HCT116 (cell line): Measurements from ENCODE around the gene ATOX1. TPM values are rescaled to one million over a fixed set of nuclear protein-coding genes. Genes with fewer than 3 reads are reported as not detected.

Experiments used
- ATAC-seq: fragments of 200-7000 bp; cut with Tn5 transposase; 2 replicates; pipeline ENCODE4 v1.9.1; 2020; ENCODE audit warnings: mild to moderate bottlenecking, moderate library complexity
- BruUV-seq: library from RNA; stranded (reverse); fragments of 400-500 nt; replicated peaks from 2 replicates; lab custom pipeline; 2021; lab: Mats Ljungman, UMichigan
- CTCF ChIA-PET: fragments of 300-600 bp; sonication (Branson Sonifier 250); formaldehyde crosslinking; loops from one replicate; lab custom pipeline; 2021; ENCODE audit warnings: antibody characterized with exemption; lab: Charles Lee
- POLR2A ChIA-PET: fragments of 300-600, 350-600 bp; sonication (Branson Sonifier 250); formaldehyde crosslinking; loops from one replicate; lab custom pipeline; 2021; ENCODE audit warnings: antibody characterized with exemption; lab: Charles Lee
- RAD21 ChIA-PET, 2 experiments: fragments of 300-600 bp; sonication (Branson Sonifier 250); formaldehyde crosslinking; loops; one replicate each; lab custom pipeline; 2023; ENCODE audit warnings: low total read pairs in 2 of 2; ENCODE audit not compliant: uncharacterized antibody in 2 of 2, unreplicated experiment in 2 of 2, low non-redundant PET in 1 of 2; lab: Charles Lee
- DNase-seq: peaks from one replicate; pipeline ENCODE4 v3.0.0-alpha.2; 2010; ENCODE audit warnings: low read depth, low spot score
- H2AFZ ChIP-seq: fragments of 200-600 bp; shearing (Covaris generic), sonication (generic); 2 replicates; pipeline ENCODE4 v1.6.1; 2017; ENCODE audit warnings: low read depth, mixed run types, mixed read lengths, antibody characterized with exemption, low read length; ENCODE audit not compliant: poor library complexity, severe bottlenecking
- H3K27ac ChIP-seq: 2 replicates; pipeline ENCODE4 v1.5.1; 2012; ENCODE audit warnings: low read depth, low read length
- H3K27me3 ChIP-seq: fragments of 200-600 bp; sonication (generic); 2 replicates; pipeline ENCODE4 v1.6.1; 2016; ENCODE audit warnings: mixed run types, low read length, mixed read lengths; ENCODE audit not compliant: insufficient read depth
- H3K36me3 ChIP-seq, 2 experiments: fragments of 200-500 bp in 1 of 2; fragments of 200-600 bp in 1 of 2; sonication (Bioruptor generic) in 1 of 2; sonication (generic) in 1 of 2; 2 replicates each; pipeline versions ENCODE4 v1.5.1 to v1.6.1; 2014 to 2016; ENCODE audit warnings: low read length in 2 of 2, inconsistent platforms in 1 of 2, mixed read lengths in 1 of 2, mixed run types in 1 of 2; ENCODE audit not compliant: insufficient read depth in 2 of 2, control insufficient read depth in 1 of 2
- H3K4me1 ChIP-seq, 2 experiments: fragments of 200-600 bp in 1 of 2; sonication (generic) in 1 of 2; 2 replicates each; pipeline versions ENCODE4 v1.5.1 to v1.6.1; 2012 to 2017; ENCODE audit warnings: low read length in 2 of 2, inconsistent platforms in 1 of 2, mild to moderate bottlenecking in 1 of 2, mixed read lengths in 1 of 2, mixed run types in 1 of 2, moderate library complexity in 1 of 2; ENCODE audit not compliant: insufficient read depth in 2 of 2, control insufficient read depth in 1 of 2
- H3K4me2 ChIP-seq: fragments of 200-600 bp; sonication (generic); 2 replicates; pipeline ENCODE4 v1.6.1; 2017; ENCODE audit warnings: mixed run types, low read length, mixed read lengths
- H3K4me3 ChIP-seq, 2 experiments: fragments of 200-600 bp in 1 of 2; sonication (generic) in 1 of 2; replicated peaks in 1 of 2; 2 replicates each; pipeline ENCODE4 v1.5.1; 2011 to 2016; ENCODE audit warnings: low read length in 2 of 2, control low read depth in 1 of 2, low read depth in 1 of 2, mild to moderate bottlenecking in 1 of 2, mixed read lengths in 1 of 2, mixed run types in 1 of 2
- H3K79me2 ChIP-seq: fragments of 200-600 bp; sonication (generic); 2 replicates; pipeline ENCODE4 v1.6.1; 2017; ENCODE audit warnings: mild to moderate bottlenecking, mixed run types, low read length, moderate library complexity, mixed read lengths; ENCODE audit not compliant: insufficient read depth
- H3K9ac ChIP-seq: fragments of 200-600 bp; sonication (generic); 2 replicates; pipeline ENCODE4 v1.6.1; 2016; ENCODE audit warnings: low read length, mixed read lengths
- H3K9me2 ChIP-seq: fragments of 200-600 bp; sonication (generic), shearing (Covaris generic); 2 replicates; pipeline ENCODE4 v1.6.1; 2017; ENCODE audit warnings: mixed run types, mild to moderate bottlenecking, moderate library complexity; ENCODE audit not compliant: insufficient read depth
- H3K9me3 ChIP-seq, 2 experiments: fragments of 200-500 bp in 1 of 2; fragments of 200-600 bp in 1 of 2; sonication (Bioruptor generic) in 1 of 2; sonication (generic) in 1 of 2; 2 replicates each; pipeline ENCODE4 v1.6.1; 2014 to 2017; ENCODE audit warnings: low read length in 2 of 2, mixed read lengths in 2 of 2, inconsistent platforms in 1 of 2, low read depth in 1 of 2, mild to moderate bottlenecking in 1 of 2, mixed run types in 1 of 2, moderate library complexity in 1 of 2; ENCODE audit not compliant: control insufficient read depth in 1 of 2, insufficient read depth in 1 of 2
- H4K20me1 ChIP-seq: fragments of 200-600 bp; sonication (generic), shearing (Covaris generic); 2 replicates; pipeline ENCODE4 v1.6.1; 2017; ENCODE audit warnings: mixed run types, mild to moderate bottlenecking, moderate library complexity; ENCODE audit not compliant: insufficient read depth
- ATF3 ChIP-seq: IDR thresholded peaks from 2 replicates; pipeline ENCODE4 v1.6.1; 2012
- ELF1 ChIP-seq: IDR thresholded peaks from 2 replicates; pipeline ENCODE4 v1.6.1; 2012; ENCODE audit warnings: low read depth, borderline replicate concordance
- EZH2 ChIP-seq: fragments of 200-600 bp; sonication (generic); IDR thresholded peaks from 2 replicates; pipeline ENCODE4 v1.6.1; 2017; ENCODE audit warnings: antibody characterized with exemption, mixed run types
- POLR2A ChIP-seq: IDR thresholded peaks from 2 replicates; pipeline ENCODE4 v1.7.0; 2011; ENCODE audit warnings: borderline replicate concordance; ENCODE audit not compliant: insufficient read depth, insufficient read length; ENCODE audit errors: extremely low read depth
- RAD21 ChIP-seq: IDR thresholded peaks from 2 replicates; pipeline ENCODE4 v1.6.1; 2012; ENCODE audit warnings: low read depth, mild to moderate bottlenecking
- REST ChIP-seq: IDR thresholded peaks from 2 replicates; pipeline ENCODE4 v1.6.1; 2012; ENCODE audit warnings: low read depth
- SIN3A ChIP-seq: IDR thresholded peaks from 2 replicates; pipeline ENCODE4 v1.6.1; 2012; ENCODE audit warnings: low read depth
- SP1 ChIP-seq: IDR thresholded peaks from 2 replicates; pipeline ENCODE4 v1.6.1; 2012; ENCODE audit warnings: low read depth
- ZFX ChIP-seq: fragments of 450-650 bp; IDR thresholded peaks from 2 replicates; pipeline ENCODE4 v1.6.1; 2017
- intact Hi-C: fragments of 100-400 bp; cut with micrococcal nuclease; formaldehyde crosslinking; loops from 2 replicates; pipeline ENCODE4 v1.10.0; 2022
- total RNA-seq: library from RNA; stranded (reverse); gene quantifications from one replicate; pipeline ENCODE4 v1.2.1, GENCODE V29; 2021; ENCODE audit not compliant: unreplicated experiment

Gene ATOX1
- total RNA-seq, 1 experiment from 2014 or later, result 66.2 TPM

GRCh38 chr5:151733358-151734063 is 24.9 kb downstream of the ATOX1 start:
- ChIA-PET CTCF (no interaction called here), RAD21 (no interaction called here), POLR2A (no interaction called here)

More at GRCh38 chr5:151733358-151734063, 24.9 kb downstream of the ATOX1 start:
- Histone ChIP-seq H3K79me2 (no peaks in the 10 kb centered on the region), H3K4me3 (no peak overlapping the region), H3K27me3 (no peaks in the 10 kb centered on the region), H3K9ac (no peak overlapping the region)
- intact Hi-C loops, result no loop called here
- no peak for ATAC-seq
- TF ChIP-seq ELF1, result no peak
- TF ChIP-seq ATF3, result no peak
- TF ChIP-seq RAD21, result no peak
- no peak for TF ChIP-seq ZFX
- TF ChIP-seq SIN3A, result no peak
- no peak for TF ChIP-seq POLR2A
- no peak for TF ChIP-seq REST
- TF ChIP-seq EZH2, result no peak
- TF ChIP-seq SP1, result no peak
- TF ChIP-seq, all 23 proteins: peak for 0
- Histone ChIP-seq H3K36me3 (no peaks in the 10 kb centered on the region), H2AFZ (no peak overlapping the region), H3K27ac (no peak overlapping the region), H4K20me1 (no peaks in the 10 kb centered on the region), H3K4me1 (no peaks in the 10 kb centered on the region), H3K9me3 (no peaks in the 10 kb centered on the region), H3K9me2 (no peaks in the 10 kb centered on the region), H3K4me2 (no peak overlapping the region)
- no peak for DNase-seq
- no TSS peak for BruUV-seq
